Heart left ventricle (tissue), 16 donors: ENCODE measurements around the gene KCTD2. TPM values are rescaled to one million over a fixed set of nuclear protein-coding genes. Genes with fewer than 3 reads are reported as not detected.

Experiments
- ATAC-seq, 4 donors: fragments of 200-7000 bp; cut with Tn5 transposase; one replicate each; pipeline ENCODE4 v1.9.1; 2020 to 2022; ENCODE audit warnings: moderate library complexity in 4 of 4, mild to moderate bottlenecking in 3 of 4, moderate number of reproducible peaks in 1 of 4
- DNase-seq, 5 donors: peaks; one replicate each; pipeline ENCODE4 v3.0.0-alpha.2; 2020
- H3K27ac ChIP-seq, 12 donors: fragments of 200-600 bp; sonication (generic) in 4 of 12; one replicate each; pipeline versions ENCODE4 v1.5.0 to v1.8.0; 2016 to 2022; ENCODE audit warnings: mild to moderate bottlenecking in 2 of 12
- H3K27me3 ChIP-seq, 9 donors: fragments of 200-600 bp; sonication (generic) in 2 of 9; one replicate each; pipeline versions ENCODE4 v1.5.1 to v1.8.0; 2016 to 2022; ENCODE audit warnings: mild to moderate bottlenecking in 3 of 9
- H3K36me3 ChIP-seq, 9 donors: fragments of 200-600 bp; sonication (generic) in 2 of 9; one replicate each; pipeline versions ENCODE4 v1.5.0 to v1.8.0; 2018 to 2022; ENCODE audit warnings: mild to moderate bottlenecking in 2 of 9
- H3K4me1 ChIP-seq, 12 donors: fragments of 200-600 bp; sonication (generic) in 4 of 12; one replicate each; pipeline versions ENCODE4 v1.5.0 to v1.8.0; 2016 to 2022; ENCODE audit warnings: mild to moderate bottlenecking in 3 of 12
- H3K4me3 ChIP-seq, 12 donors: fragments of 200-600 bp; sonication (generic) in 4 of 12; one replicate each; pipeline versions ENCODE4 v1.5.0 to v1.8.0; 2017 to 2022; ENCODE audit warnings: mild to moderate bottlenecking in 9 of 12, moderate library complexity in 4 of 12
- H3K9me3 ChIP-seq, 12 donors: fragments of 200-600 bp; sonication (generic) in 4 of 12; one replicate each; pipeline versions ENCODE4 v1.5.0 to v1.8.0; 2016 to 2022; ENCODE audit warnings: mild to moderate bottlenecking in 1 of 12
- POLR2A ChIP-seq, 2 donors: fragments of 450-650 bp; IDR thresholded peaks; one replicate each; pipeline ENCODE4 v1.6.1; 2017; ENCODE audit warnings: antibody characterized with exemption in 2 of 2, mild to moderate bottlenecking in 2 of 2, moderate library complexity in 2 of 2
- WGBS, 4 donors: extraction: QIAGEN DNeasy Blood & Tissue Kit in 2 of 4; methylation state at CpG; one replicate each; pipeline versions ENCODE4 v1.1.5 to v1.1.7; 2013 to 2018; 5-methylcytosine and 5-hydroxymethylcytosine counted together
- intact Hi-C, 10 donors: fragments of 100-400 bp; cut with DNase I; formaldehyde crosslinking; loops; one replicate each; pipeline versions ENCODE4 v1.11.1 to v1.14.2; 2022
- polyA plus RNA-seq, 2 donors: library from polyadenylated mRNA; stranded (reverse); fragments of 200-250 nt; gene quantifications; one replicate each; pipeline ENCODE4 v1.2.3, GENCODE V29; 2013
- total RNA-seq, 9 donors: library from RNA; depleted of rRNA in 2 of 9; stranded (reverse); fragments of >200 nt in 2 of 9; fragmentation: NEBNext Ultra II Directional in 3 of 9; extraction: Animal tissue kit (Norgen Biotek cat#: 25700) in 3 of 9; gene quantifications; one replicate each; pipeline versions ENCODE4 v1.1.0 to v1.2.4, GENCODE V29; 2016 to 2023
- TF ChIP-seq, protein P1 (sequence below), 12 donors: fragments of 200-600 bp; sonication (generic) in 4 of 12; IDR thresholded peaks; one replicate each; pipeline versions ENCODE4 v1.5.0 to v1.8.0; 2018 to 2022; ENCODE audit warnings: antibody characterized with exemption in 12 of 12, mild to moderate bottlenecking in 5 of 12
- donor health status: ischemic (EF 13 %, LVEDD 7.1; RV severe dilation, severe dysfunction).
- donor health status: healthy with polysubstance abuse.
- donor health status: DM: no; HTN: yes; CAD: no.
- donor health status: DM: no; HTN: no; CAD: no.
- donor health status: ischemic (EF 25% LVEDD 6.9; RV normal size, moderate dysfunction).
- donor health status: ischemic (EF 25% LVEDD 5.7; RV mildly dilated, moderate dysfunction).
- donor health status: healthy.
- donor health status: DM: yes; HTN: yes; CAD: no.
- donor health status: ischemic (EF 35%, LVEDD 5.7; RV mildly dilated, moderate dysfunction).
- donor health status: nonischemic (EF 11% LVEDD 7.7; RV severe dilation, severe dysfunction).
- donor health status: DM: yes; HTN: yes; CAD: no.
- donor health status: PGD.
- donor health status: ischemic (EF 29% LVEDD 5.4; RV normal size, mild dysfunction).
- donor health status: nonischemic (EF 23%, LVEDD 6.1; RV moderate dilation, normal function).

KCTD2 gene
- total and polyA plus RNA-seq, 11 donors, result 15.7 to 38.7 (median 31.5) TPM

- Histone ChIP-seq H3K9me3 (no peaks in the 10 kb centered on the region), H3K4me3 (no peak overlapping the region), H3K27ac (no peak overlapping the region), H3K4me1 (peaks cover 0 to 22% (median 6%) of the 10 kb centered on the region in 12 donors), H3K36me3 (peaks cover 3 to 73% (median 54%) of the 10 kb centered on the region in 9 donors), H3K27me3 (no peaks in the 10 kb centered on the region)
- no peak for TF ChIP-seq POLR2A (IDR thresholded peaks at IDR 0.05)
- TF ChIP-seq, protein P1, sequence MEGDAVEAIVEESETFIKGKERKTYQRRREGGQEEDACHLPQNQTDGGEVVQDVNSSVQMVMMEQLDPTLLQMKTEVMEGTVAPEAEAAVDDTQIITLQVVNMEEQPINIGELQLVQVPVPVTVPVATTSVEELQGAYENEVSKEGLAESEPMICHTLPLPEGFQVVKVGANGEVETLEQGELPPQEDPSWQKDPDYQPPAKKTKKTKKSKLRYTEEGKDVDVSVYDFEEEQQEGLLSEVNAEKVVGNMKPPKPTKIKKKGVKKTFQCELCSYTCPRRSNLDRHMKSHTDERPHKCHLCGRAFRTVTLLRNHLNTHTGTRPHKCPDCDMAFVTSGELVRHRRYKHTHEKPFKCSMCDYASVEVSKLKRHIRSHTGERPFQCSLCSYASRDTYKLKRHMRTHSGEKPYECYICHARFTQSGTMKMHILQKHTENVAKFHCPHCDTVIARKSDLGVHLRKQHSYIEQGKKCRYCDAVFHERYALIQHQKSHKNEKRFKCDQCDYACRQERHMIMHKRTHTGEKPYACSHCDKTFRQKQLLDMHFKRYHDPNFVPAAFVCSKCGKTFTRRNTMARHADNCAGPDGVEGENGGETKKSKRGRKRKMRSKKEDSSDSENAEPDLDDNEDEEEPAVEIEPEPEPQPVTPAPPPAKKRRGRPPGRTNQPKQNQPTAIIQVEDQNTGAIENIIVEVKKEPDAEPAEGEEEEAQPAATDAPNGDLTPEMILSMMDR (IDR thresholded peaks at IDR 0.05), result no peak
- intact Hi-C loops, result no loop called here
- no peak for ATAC-seq
- 92 to 98% (median 95%) methylated on average over 15 of the region's 15 CpGs for WGBS, 4 donors
- no peak for DNase-seq
Measured at GRCh38 chr17:75001915-75002843, 44.8 kb upstream of the KCTD2 start.

DNA sequence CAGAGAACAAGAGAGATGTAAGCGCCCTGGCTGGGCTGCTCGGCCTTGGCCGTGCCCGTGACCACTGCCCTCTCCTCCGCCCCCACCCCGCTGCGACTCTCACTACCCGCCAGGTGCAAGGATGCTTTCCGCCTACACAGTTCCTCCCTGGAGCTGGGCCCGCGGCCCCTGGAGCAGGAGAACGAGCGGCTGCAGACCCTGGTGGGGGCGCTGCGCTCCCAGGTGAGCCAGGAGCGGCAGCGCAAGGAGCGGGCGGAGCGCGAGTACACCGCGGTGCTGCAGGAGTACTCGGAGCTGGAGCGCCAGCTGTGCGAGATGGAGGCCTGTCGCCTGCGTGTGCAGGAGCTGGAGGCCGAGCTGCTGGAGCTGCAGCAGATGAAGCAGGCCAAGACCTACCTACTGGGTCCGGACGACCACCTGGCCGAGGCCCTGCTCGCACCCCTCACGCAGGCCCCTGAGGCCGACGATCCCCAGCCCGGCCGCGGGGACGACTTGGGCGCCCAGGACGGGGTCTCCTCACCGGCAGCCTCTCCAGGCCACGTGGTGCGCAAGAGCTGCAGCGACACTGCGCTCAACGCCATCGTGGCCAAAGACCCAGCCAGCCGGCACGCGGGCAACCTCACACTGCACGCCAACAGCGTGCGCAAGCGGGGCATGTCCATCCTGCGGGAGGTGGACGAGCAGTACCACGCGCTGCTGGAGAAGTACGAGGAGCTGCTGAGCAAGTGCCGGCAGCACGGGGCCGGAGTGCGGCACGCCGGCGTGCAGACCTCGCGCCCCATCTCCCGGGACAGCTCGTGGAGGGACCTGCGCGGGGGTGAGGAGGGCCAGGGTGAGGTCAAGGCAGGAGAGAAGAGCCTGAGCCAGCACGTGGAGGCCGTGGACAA, 43.7 kb upstream of the KCTD2 start:
- Histone ChIP-seq H3K9me3 (no peaks in the 10 kb centered on the region), H3K4me1 (peaks cover 0 to 17% (median 3%) of the 10 kb centered on the region in 12 donors), H3K36me3 (peaks cover 3 to 73% (median 54%) of the 10 kb centered on the region in 9 donors), H3K4me3 (no peak overlapping the region), H3K27ac (no peak overlapping the region), H3K27me3 (no peaks in the 10 kb centered on the region)
- WGBS, 4 donors, result 89 to 90% (median 89%) methylated on average over 65 to 76 of the region's 76 CpGs
- ATAC-seq, result no peak
- no peak for TF ChIP-seq POLR2A (IDR thresholded peaks at IDR 0.05)
- TF ChIP-seq, protein P1 (IDR thresholded peaks at IDR 0.05), result no peak
- intact Hi-C loops, result no loop called here
- DNase-seq, result no peak

DNA sequence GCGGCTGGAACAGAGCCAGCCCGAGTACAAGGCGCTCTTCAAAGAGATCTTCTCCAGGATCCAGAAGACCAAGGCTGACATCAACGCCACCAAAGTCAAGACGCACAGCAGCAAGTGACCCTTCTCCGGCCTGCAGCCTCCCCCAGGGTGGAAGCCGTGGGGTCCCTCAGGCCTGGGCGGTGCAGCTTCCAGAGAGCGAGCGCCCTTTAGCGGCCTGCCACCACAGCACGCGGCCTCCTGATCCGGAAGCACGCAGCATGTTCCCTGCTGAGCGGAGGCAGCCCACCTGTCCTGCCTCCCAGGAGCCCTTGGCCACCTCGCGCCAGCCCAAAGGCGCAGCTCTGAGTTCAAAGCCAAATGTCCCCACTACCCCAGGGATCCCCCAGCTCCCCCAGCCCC, 43.1 kb upstream of the KCTD2 start:
- Histone ChIP-seq H3K27ac (no peak overlapping the region), H3K4me1 (peaks cover 0 to 11% (median 0%) of the 10 kb centered on the region in 12 donors), H3K4me3 (no peak overlapping the region), H3K9me3 (no peaks in the 10 kb centered on the region), H3K27me3 (no peaks in the 10 kb centered on the region), H3K36me3 (peaks cover 3 to 73% (median 54%) of the 10 kb centered on the region in 9 donors)
- WGBS, 4 donors, result 93 to 95% (median 94%) methylated on average over 13 to 19 of the region's 19 CpGs
- DNase-seq (no peak), ATAC-seq (no peak)
- intact Hi-C loops, result no loop called here
- TF ChIP-seq, protein P1 (IDR thresholded peaks at IDR 0.05), result no peak
- no peak for TF ChIP-seq POLR2A (IDR thresholded peaks at IDR 0.05)

GRCh38 chr17:75004371-75004770, 42.7 kb upstream of the KCTD2 start:
- DNase-seq, result no peak
- peaks cover 0 to 9% (median 0%) of the 10 kb centered on the region in 12 donors for H3K4me1 ChIP-seq

More at GRCh38 chr17:75004371-75004770, 42.7 kb upstream of the KCTD2 start:
- H3K27me3 ChIP-seq, result no peaks in the 10 kb centered on the region
- H3K27ac ChIP-seq, result no peak overlapping the region
- TF ChIP-seq POLR2A (IDR thresholded peaks at IDR 0.05), result no peak
- TF ChIP-seq, protein P1 (IDR thresholded peaks at IDR 0.05), result no peak
- WGBS, 4 donors, result 90 to 100% (median 95%) methylated on average over 3 of the region's 3 CpGs
- H3K4me3 ChIP-seq, result no peak overlapping the region
- no peak for ATAC-seq
- intact Hi-C loops, result no loop called here
- no peaks in the 10 kb centered on the region for H3K9me3 ChIP-seq
- H3K36me3 ChIP-seq, result peaks cover 3 to 71% (median 54%) of the 10 kb centered on the region in 9 donors
